ENCODE measurements around the gene TNNT2.

The TNNT2 gene

GRCh38 chr1:201330541-201330940 lies 46.9 kb downstream of the TNNT2 start:
- DNase-seq = no peak

DNA sequence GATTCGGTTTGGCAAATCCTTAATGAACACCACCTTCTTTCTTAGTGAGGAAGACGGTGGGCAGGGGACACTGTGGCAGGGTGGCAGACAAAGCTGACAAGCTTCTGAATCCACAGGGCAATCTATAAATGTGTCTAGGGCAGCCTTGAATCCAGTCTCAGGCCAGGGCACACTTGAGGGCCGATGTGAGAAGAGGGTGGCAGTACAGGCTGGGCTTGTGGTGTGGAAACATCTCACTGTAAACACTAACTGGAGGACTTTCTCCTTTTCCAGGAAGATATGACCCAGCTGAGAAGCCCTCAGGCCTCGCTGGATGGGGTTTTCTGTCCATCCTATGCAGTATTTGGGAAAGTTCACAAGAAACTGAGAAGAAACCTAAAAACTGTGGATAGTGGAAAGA lies 47.7 kb downstream of the TNNT2 start:
- DNase-seq = no peak

DNA sequence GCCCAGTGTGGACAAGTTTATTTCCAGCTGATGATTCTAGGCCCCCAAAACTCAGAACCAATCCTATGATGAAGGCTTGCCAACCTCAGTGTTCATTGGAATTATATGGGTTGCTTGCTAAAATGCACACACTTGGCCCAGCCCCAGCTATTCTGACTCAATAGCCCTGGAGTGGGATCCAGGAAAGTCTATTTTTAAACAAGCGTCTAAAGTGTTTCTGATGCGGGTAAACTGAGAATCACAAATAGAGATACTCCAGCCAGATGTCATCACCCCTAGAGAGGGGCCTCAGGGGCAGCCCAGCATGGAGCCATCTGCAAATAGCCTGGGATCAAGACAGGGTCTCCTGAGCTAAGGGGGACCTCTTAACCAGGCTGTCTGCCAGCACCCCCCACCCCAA lies 48.2 kb downstream of the TNNT2 start:
- no peak for DNase-seq

DNA sequence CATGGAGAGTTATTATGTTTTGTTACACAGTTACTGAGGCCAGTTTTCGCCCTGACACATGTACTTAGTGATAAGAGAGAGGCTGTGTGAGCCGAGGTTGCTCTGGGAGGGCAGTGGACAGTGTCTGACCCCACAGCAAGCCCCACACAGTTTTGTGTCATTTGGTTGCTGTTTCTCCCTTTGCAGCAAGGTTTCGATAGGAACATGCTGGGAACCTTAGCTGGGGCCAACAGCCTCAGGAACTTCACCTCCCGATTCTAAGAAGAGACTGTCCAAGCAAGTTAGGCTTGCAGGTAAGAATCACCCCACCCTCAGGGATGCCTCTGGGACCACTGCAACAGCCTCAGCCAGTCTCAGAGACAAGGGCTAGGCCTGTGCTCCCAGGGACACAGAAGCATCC lies 48.9 kb downstream of the TNNT2 start:
- DNase-seq = no peak

DNA sequence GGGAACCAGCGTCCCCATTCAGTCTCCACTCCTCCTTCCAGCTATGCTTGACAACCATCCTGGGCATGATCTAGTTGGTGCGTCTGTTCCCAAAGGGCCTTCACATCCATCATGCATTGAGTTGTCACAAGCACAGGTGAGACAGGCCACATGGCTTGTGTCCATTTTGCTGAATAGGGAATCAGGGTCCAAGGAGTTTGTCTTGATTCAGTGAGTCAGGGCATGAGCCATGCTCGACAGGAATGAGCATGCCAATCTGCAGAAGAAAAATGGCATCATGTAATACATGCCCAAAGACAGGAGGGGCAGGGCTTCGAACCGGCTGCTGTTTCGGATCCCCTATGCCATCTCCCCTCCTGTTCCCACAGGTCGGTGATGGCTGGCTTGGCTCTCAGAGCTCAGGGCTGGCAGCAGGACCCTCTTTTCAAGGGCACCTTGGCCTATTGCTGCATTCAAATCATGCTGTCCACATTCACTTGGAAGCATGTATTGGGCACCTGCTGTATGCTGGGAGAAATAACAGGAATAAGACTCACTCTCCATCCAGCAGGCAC lies 49.7 kb downstream of the TNNT2 start:
- DNase-seq = no peak

DNA sequence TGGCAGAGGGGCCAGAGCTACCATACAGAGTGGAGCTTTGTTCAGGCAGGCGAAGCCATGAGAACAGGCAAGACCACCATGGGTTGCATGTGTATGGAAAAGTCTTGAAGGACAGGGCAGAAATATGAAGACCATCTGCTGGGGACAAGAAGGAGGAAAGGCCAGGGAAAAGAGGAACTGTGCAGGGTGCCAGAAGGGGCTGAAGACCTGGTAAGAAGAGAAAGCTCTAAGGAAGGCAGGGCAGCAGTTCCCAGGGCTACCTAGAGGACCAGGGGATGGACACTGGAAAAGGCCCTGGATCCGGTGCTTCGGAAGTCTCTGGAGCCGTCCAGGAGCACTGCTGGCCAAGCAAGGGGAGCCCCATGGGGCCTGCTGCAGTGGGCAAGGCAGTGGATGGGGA lies 50.8 kb downstream of the TNNT2 start:
- DNase-seq = no peak

- no peak for DNase-seq
These were observed 51.8 kb downstream of the TNNT2 start for GRCh38 chr1:201325678-201326060.

- DNase-seq = no peak
These were observed 52.4 kb downstream of the TNNT2 start for GRCh38 chr1:201324821-201325677.

DNA sequence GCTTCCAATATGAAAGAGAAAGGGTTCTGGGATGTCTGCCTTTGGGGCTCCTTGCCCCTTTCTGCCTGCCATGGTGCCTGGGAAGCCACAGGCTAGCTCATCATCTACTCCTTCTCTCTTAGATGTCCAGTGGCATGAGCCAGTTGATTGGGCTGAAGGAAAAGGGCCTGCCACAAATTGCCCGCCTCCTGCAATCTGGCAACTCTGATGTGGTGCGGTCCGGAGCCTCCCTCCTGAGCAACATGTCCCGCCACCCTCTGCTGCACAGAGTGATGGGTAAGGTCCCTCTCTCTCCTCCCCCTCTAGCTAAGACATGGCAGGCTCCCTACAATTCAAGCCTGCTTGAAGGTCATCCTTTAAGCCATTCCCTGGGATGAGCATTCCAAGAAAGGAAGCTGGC lies 53.2 kb downstream of the TNNT2 start:
- no peak for DNase-seq

DNA sequence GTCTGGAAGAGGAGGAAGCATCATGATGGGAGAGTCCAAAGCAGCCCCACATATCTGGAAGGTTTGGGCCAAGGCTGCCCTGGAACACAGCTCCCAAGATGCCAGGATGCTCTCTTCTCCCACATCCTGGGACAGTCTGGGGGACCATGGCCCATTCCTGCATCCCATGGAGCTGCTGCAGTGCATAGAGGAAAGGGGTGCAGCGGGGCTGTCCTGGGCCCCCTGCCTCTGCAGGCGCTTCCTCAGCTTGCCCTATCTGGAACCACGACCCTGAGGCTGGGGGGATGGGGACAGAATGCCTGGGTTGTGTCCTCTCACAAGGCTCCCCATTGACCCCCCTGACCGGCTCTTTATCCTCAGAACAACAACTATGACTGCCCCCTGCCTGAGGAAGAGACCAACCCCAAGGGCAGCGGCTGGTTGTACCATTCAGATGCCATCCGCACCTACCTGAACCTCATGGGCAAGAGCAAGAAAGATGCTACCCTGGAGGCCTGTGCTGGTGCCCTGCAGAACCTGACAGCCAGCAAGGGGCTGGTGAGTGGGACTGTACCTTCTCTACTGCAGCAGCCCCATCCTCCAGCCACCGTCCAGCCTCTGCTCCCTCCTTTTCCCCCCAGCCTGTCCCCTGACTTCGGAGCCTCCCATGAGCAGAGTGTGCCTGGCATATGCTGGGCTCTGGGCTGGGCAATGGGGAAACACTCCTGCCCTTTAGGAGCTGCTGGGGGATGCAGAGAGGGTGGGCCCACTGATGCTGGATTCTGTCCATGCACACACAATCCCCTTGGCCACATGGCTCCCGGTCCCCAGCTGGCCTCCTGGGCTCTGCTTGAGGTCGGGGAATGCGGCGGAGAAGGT lies 54.6 kb downstream of the TNNT2 start:
- DNase-seq = no peak

GRCh38 chr1:201321826-201322390 lies 55.6 kb downstream of the TNNT2 start:
- no peak for DNase-seq

DNA sequence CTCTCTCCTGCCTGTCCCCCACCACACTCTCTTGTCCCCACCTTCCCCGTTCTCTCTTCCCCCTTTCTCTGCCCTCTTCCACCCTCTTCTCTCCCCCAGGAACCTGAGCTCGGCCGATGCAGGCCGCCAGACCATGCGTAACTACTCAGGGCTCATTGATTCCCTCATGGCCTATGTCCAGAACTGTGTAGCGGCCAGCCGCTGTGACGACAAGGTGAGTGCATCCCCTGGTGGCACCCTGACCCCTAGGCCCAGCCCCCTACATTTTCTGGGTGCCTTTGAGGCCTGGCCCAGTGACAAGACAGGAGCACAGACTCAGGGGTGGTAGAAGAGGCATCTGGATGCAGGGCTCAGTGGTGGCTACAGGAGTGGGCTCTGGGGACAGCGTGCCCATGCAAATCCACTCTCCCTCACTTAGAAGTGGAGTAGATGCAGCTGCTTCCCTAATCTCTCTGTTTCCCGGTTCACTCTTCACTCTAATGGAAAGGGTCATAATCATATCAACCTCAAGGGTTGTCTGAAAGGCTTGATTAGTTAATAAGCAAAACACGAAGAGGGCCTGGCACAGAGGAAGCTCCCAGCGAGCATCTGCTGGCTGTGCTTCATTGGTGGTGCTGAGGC lies 57.2 kb downstream of the TNNT2 start:
- DNase-seq = no peak

- DNase-seq = no peak
These were observed 57.8 kb downstream of the TNNT2 start for GRCh38 chr1:201319631-201320030.

GRCh38 chr1:201318504-201319340 lies 58.8 kb downstream of the TNNT2 start:
- no peak for DNase-seq

GRCh38 chr1:201317551-201317950 lies 59.9 kb downstream of the TNNT2 start:
- no peak for DNase-seq

DNA sequence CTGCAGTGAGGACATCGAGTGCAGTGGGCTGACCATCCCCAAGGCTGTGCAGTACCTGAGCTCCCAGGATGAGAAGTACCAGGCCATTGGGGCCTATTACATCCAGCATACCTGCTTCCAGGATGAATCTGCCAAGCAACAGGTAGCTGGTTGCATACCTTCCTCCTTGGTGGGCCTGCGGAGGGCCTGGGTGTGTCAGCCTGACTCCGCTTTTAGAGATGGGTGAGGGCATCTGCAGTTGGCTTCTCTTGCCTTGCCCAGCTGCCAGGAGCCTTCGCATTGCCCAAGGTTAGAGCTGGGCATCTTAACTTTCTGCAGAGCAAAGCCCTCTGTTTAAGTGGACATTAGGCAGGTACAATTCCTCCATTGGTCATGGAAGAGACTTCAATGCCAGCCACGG lies 60.9 kb downstream of the TNNT2 start:
- DNase-seq = no peak

DNA sequence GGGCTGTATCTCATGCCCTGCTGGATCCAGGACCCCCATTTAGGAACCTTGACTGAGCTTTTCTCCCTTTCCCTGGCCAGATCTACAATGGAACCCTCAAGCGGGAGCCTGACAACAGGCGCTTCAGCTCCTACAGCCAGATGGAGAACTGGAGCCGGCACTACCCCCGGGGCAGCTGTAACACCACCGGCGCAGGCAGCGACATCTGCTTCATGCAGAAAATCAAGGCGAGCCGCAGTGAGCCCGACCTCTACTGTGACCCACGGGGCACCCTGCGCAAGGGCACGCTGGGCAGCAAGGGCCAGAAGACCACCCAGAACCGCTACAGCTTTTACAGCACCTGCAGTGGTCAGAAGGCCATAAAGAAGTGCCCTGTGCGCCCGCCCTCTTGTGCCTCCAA lies 64.4 kb downstream of the TNNT2 start:
- DNase-seq = no peak

GRCh38 chr1:201312298-201312697 lies 65.2 kb downstream of the TNNT2 start:
- DNase-seq = no peak

DNA sequence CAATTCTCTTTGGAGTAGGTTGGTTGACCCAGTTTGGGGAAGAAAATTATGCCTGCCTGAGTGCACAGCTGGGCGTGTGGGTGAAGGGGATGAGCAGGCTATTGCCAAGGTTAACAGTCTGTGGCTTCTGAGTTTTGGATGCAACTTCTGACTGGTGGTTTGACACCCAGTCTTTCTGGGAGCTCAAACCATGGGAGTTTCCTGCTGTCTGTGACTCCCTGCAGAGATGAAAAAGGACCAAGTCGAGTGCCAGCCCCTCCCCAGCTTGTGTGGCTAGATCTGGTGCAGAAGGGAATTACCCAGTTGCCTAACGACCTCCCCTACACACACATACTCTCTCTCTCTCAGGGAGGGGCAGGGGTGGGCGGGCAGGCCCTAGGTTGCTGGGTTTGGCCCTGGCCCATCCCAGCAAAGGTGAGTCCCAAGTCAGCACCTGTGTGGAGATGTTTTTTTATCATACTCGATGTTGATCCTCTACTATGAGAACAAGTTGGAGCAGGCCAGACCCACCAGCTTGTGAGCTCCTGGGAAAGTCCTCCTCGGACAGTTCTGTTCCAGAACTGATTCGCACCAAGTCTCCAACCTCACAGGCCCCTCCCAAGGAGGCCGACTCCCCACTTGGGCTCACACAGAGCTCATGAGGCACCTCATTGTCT lies 66.0 kb downstream of the TNNT2 start:
- DNase-seq = no peak

DNA sequence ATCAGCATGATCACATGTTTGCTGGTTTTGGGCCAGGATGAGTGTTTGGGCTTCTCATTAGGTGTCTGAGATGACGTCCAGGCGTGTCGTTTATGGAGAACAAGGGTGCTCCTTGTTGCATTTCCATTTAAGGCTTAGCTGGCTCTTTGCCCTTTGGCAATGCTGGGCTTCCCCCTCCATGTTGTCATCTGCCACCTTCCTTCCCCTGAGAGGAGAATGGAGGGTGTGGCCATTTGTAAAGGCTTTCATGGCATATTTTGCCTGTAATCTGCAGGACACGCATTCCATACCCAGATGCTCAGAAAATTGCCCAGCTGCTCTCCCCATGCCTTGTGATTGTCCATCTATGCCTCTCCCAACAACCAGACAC lies 66.5 kb downstream of the TNNT2 start:
- DNase-seq = no peak

- no peak for DNase-seq
These were observed 67.1 kb downstream of the TNNT2 start for GRCh38 chr1:201310251-201310985.

Measured in bone marrow (tissue), 2 donors.